Cardiac muscle cell (in vitro differentiated cells and primary cell): ENCODE results near the gene OR52E6. TPM values are rescaled to one million over a fixed set of nuclear protein-coding genes. Genes with fewer than 3 reads are reported as not detected.

Experiments used
- DNase-seq, 2 donors: peaks; one replicate each; pipeline versions ENCODE4 v3.0.0 to v3.0.0-alpha.2; 2010 to 2017; ENCODE audit warnings: low read depth in 1 of 2, low spot score in 1 of 2
- H3K27ac ChIP-seq: fragments of 200-600 bp; sonication (generic); 2 replicates; pipeline ENCODE4 v1.5.1; 2016
- H3K27me3 ChIP-seq: fragments of 200-600 bp; sonication (generic); 2 replicates; pipeline ENCODE4 v1.6.0; 2016; ENCODE audit warnings: control low read depth
- H3K36me3 ChIP-seq: fragments of 200-600 bp; sonication (generic); 2 replicates; pipeline ENCODE4 v1.5.1; 2016; ENCODE audit warnings: control low read depth
- H3K4me1 ChIP-seq: fragments of 200-600 bp; sonication (generic); 2 replicates; pipeline ENCODE4 v1.8.1; 2017; ENCODE audit warnings: low read depth, mild to moderate bottlenecking, mixed run types
- H3K4me3 ChIP-seq: fragments of 200-600 bp; sonication (generic); 2 replicates; pipeline ENCODE4 v1.5.1; 2016; ENCODE audit warnings: mild to moderate bottlenecking
- H3K9me3 ChIP-seq: fragments of 200-600 bp; sonication (generic); 2 replicates; pipeline ENCODE4 v1.5.1; 2017; ENCODE audit warnings: low read depth, mild to moderate bottlenecking, control low read depth
- polyA plus RNA-seq: library from polyadenylated mRNA; unstranded; fragments of >200 nt; fragmentation: Nextera tagmentation; extraction: Ambion mirVana; gene quantifications from 2 replicates; pipeline ENCODE4 v1.2.1, GENCODE V29; 2016
- total RNA-seq: library from RNA; depleted of rRNA; stranded (reverse); fragments of >200 nt; gene quantifications from 2 replicates; pipeline ENCODE4 v1.2.3, GENCODE V29; 2016
- TF ChIP-seq, protein P1 (sequence below): IDR thresholded peaks from 2 replicates; pipeline ENCODE4 v1.5.1; 2012; ENCODE audit warnings: low read depth, mild to moderate bottlenecking, low read length

OR52E6 gene
- total and polyA plus RNA-seq, 2 experiments from 2014 or later: not detected

DNA sequence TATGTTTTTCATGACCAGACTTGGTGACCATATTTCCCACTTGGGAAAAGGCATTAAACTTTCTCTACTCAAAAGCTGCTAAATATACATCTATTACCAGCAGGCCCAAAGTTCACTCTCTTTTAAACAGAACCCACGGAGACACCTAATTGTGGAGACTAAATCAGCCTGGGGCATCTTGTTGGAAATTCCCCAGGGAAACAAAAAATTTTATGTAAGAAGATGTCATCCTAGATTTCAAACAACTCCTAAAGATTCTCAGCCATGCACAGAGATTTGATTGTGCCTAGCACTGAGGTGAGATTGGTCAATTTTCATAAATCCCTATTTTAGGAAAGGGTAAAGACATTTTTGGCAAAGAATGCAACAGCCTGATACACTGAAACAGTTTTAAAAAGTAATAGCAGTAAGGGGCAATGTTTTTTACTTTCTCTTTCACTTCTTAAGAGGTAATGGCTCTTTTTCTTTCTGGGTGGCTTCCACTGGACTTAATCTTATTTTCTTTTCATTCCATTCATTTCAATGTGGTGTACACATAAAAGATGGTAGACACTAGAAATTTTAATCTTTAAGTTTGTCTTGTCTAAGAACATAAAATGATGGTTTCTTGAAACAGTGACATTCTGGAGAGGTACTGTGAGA is 23.3 kb downstream of the OR52E6 start:
- no peak overlapping the region for H3K4me3 ChIP-seq
- H3K27me3 ChIP-seq: no peaks in the 10 kb centered on the region
- H3K27ac ChIP-seq: no peak overlapping the region
- H3K4me1 ChIP-seq: no peaks in the 10 kb centered on the region
- no peak for DNase-seq
- no peaks in the 10 kb centered on the region for H3K36me3 ChIP-seq
- no peaks in the 10 kb centered on the region for H3K9me3 ChIP-seq
- TF ChIP-seq, protein P1, sequence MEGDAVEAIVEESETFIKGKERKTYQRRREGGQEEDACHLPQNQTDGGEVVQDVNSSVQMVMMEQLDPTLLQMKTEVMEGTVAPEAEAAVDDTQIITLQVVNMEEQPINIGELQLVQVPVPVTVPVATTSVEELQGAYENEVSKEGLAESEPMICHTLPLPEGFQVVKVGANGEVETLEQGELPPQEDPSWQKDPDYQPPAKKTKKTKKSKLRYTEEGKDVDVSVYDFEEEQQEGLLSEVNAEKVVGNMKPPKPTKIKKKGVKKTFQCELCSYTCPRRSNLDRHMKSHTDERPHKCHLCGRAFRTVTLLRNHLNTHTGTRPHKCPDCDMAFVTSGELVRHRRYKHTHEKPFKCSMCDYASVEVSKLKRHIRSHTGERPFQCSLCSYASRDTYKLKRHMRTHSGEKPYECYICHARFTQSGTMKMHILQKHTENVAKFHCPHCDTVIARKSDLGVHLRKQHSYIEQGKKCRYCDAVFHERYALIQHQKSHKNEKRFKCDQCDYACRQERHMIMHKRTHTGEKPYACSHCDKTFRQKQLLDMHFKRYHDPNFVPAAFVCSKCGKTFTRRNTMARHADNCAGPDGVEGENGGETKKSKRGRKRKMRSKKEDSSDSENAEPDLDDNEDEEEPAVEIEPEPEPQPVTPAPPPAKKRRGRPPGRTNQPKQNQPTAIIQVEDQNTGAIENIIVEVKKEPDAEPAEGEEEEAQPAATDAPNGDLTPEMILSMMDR: no peak

DNA sequence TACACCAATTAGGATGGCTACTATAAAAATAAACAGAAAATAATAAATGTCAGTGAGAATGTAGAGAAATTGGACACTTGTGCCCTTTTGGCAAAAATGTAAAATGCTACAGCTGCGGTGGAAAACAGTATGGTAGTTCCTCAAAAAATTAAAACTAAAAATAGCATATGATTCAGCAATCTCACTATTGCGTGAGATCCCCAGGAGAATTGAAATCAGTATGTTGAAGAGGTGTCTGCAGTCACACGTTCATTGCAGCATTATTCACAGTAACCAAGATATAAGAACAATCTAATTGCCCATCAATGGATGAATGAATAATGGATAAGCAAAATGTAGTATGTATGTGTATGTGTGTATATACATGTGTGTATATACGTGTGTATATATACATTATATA is 26.2 kb downstream of the OR52E6 start:
- TF ChIP-seq, protein P1: no peak
- Histone ChIP-seq H3K27ac (no peak overlapping the region), H3K4me1 (no peaks in the 10 kb centered on the region), H3K4me3 (no peak overlapping the region), H3K27me3 (no peaks in the 10 kb centered on the region), H3K9me3 (no peaks in the 10 kb centered on the region), H3K36me3 (no peaks in the 10 kb centered on the region)
- DNase-seq: no peak

DNA sequence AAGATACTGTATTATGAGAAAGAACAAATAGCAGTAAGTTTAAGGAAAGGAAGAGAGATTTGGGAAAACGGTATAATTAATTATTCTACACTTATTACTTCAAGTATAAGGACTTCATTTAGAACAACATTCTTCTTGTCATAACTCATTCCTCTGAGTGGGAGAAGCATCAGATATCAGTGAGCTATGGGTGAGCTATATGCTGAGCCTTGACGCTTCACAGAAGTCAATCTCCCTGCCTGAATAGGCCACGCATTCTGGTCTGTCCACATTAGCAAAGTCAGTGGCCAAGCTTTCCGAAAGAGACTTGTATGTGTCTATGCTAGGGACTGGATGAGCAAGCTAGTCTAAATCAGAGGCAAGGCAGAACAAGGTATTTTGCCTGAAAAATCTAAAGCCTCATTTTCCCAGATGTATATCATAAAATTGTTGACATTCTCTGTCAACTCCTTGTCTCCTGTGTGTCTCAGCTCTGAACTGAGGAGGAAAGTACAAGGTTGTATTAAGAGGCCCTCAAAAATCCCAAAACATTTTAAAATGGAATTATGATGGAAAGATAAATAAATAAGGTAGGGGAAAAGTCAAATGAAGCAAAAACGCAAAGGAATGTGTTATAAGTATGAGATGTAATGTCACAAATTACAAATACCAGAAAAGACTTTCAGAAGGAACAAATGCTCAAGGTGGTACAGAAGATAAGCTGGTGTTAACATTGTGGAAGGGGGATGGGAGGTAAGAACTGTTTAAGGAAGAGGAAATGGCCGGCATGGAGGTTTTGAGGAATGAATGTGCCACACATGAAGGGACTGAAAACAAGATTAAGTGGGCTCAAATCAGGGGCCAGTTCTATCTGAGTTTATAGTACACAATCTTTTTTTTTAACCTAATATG is 31.5 kb downstream of the OR52E6 start:
- Histone ChIP-seq H3K4me3 (no peak overlapping the region), H3K27ac (no peak overlapping the region), H3K36me3 (no peaks in the 10 kb centered on the region), H3K4me1 (no peaks in the 10 kb centered on the region), H3K27me3 (no peaks in the 10 kb centered on the region), H3K9me3 (no peaks in the 10 kb centered on the region)
- TF ChIP-seq, protein P1: no peak
- no peak for DNase-seq

DNA sequence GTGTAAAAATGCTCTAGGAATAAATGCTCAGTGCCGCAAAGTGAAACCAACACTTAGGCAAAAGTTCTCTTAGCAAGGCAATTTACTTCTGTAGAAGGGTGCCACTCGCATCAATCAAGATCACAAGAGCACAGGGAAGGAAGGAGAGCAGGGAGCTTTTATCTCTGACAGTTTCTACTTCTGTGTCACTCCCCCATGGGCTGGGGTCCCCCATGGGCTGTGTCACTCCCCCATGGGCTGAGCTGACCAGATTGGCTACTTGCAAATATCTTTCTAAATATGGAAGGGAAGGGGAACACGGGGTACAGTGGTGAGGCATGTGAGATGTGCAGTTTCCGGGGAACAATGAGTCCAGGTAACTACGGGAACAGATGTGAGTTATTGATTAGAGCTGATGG is 32.6 kb downstream of the OR52E6 start:
- no peak overlapping the region for H3K27ac ChIP-seq
- H3K27me3 ChIP-seq: no peaks in the 10 kb centered on the region
- H3K4me1 ChIP-seq: no peaks in the 10 kb centered on the region
- peak overlapping the region; percentile 16 for H3K4me3 ChIP-seq
- TF ChIP-seq, protein P1: no peak
- no peaks in the 10 kb centered on the region for H3K36me3 ChIP-seq
- no peaks in the 10 kb centered on the region for H3K9me3 ChIP-seq
- DNase-seq: peak in 1 of 2 donors; percentile 2

DNA sequence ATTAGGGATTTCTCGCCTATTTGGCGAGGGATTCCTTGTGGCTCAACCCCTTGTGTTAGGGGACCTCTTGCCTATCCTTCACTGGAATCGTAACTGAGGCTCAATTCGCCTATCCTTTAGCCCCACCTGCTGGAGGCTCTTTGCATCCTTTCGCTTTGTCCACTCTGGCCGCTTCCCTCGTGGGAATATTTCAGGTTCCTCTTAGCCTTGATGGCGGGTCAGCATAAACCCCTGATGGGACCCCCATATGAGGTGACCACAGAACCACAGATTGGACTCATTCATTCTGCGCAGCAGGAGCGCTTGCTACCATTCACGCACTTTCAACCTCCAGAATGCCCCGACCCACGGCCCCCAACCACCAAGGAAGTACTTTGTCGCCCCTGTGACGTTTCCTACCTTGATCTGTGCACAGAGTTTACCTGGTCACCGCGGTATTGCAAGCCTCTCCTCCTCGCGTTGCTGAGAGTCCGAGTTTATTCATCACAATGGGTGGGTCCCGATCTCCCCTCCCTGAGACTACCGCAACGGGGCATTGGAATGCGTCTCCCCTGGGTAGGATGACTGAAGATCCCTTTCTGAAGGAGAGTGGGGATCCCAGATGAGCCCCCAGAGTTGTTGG is 33.1 kb downstream of the OR52E6 start, which contains the start of gene OR52N2:
Gene OR52N2 (plus strand): TSS at position 425 of the 622 bp plus-strand sequence. CDS start 11,412 bp downstream, outside the sequence.
- H3K4me1 ChIP-seq: no peaks in the 10 kb centered on the region
- H3K27ac ChIP-seq: no peak within 1 kb of the TSS
- no peaks in the 10 kb centered on the region for H3K9me3 ChIP-seq
- H3K4me3 ChIP-seq: peak within 1 kb of the TSS; percentile 16
- TF ChIP-seq, protein P1: peak; percentile 85
- no peaks in the 10 kb centered on the region for H3K27me3 ChIP-seq
- H3K36me3 ChIP-seq: no peaks in the 10 kb centered on the region
- peak; percentile 81 to 82 for DNase-seq
